ENCODE results near the gene CELF2. TPM values are rescaled to one million over a fixed set of nuclear protein-coding genes. Genes with fewer than 3 reads are reported as not detected.

Gene CELF2
- total and polyA plus RNA-seq, 2 of the 4 experiments (the other 2 are of a cell fraction), result 3.5 to 6.6 TPM

DNA sequence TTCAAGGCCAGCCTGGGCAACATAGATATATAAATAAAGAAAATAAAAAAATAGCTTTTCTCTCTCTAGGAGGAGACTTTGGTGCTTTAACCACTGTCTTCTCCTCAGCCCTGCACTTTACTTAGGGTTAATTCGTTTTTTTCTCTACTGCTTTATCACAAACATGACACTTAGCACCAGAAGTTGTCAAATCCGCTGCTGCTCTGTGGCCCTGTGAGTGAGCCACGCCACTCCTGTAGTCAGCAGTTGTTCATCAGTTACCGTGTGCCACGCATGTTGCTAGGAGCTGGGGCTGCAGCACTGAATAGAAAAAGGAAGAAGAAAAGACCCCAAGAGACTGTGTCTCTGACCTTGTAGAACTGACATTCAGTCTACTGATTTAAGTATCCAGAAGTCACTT lies 232.6 kb downstream of the CELF2 start:
- no peak overlapping the region for H3K27ac ChIP-seq (ENCODE audit: insufficient read depth, low read length)
- no peak overlapping the region for H2AFZ ChIP-seq (replicated peaks; ENCODE audit: low read length, poor library complexity)
- no peak overlapping the region for H4K5ac ChIP-seq (ENCODE audit: low read depth, low read length)
- no peaks in the 10 kb centered on the region for H3K9me1 ChIP-seq (ENCODE audit: insufficient read depth, low read length)
- ATAC-seq (ENCODE audit: low read depth), result no peak
- intact Hi-C loops (cut with micrococcal nuclease), result no loop called here
- H4K8ac ChIP-seq (ENCODE audit: low read depth in 2 of 2, low read length in 2 of 2), result no peak overlapping the region
- POLR2A ChIA-PET (ENCODE audit: unreplicated experiment), result no interaction called here
- dilution Hi-C loops (cut with HindIII; ENCODE audit: low sequenced_read_pairs, unreplicated experiment), result no loop called here
- H3K79me1 ChIP-seq (ENCODE audit: low read depth in 1 of 2, low read length in 2 of 2), result no peaks in the 10 kb centered on the region
- H4K20me1 ChIP-seq (ENCODE audit: insufficient read depth, low read length), result no peaks in the 10 kb centered on the region
- H3K4me3 ChIP-seq (ENCODE audit: insufficient read depth, low read depth, low read length), result no peak overlapping the region
- no peak overlapping the region for H2BK5ac ChIP-seq (ENCODE audit: low read depth, low read length, poor library complexity, severe bottlenecking)
- 75% methylated on average over 4 of the region's 5 CpGs; no CpG with 5 or more reads in 1 of the 2 experiments for WGBS, 2 experiments (ENCODE audit: extremely low coverage in 2 of 2, insufficient read length in 1 of 2)
- H3K9me3 ChIP-seq (ENCODE audit: control insufficient read depth, insufficient read depth, low read length), result no peaks in the 10 kb centered on the region
- no TSS peak for BruUV-seq (replicated peaks)
- no peak overlapping the region for H2BK15ac ChIP-seq (ENCODE audit: low read depth, low read length)
- H3K56ac ChIP-seq (ENCODE audit: extremely low read depth, insufficient read depth, low read length), result no peak overlapping the region
- H3K4me1 ChIP-seq (ENCODE audit: control insufficient read depth, insufficient read depth, low read length), result no peaks in the 10 kb centered on the region
- H3K27me3 ChIP-seq (ENCODE audit: control insufficient read depth, insufficient read depth, low read length), result no peaks in the 10 kb centered on the region
- TF ChIP-seq FOS (IDR thresholded peaks at IDR 0.05; ENCODE audit: low read depth, low read length), result no peak
- TF ChIP-seq USF2 (IDR thresholded peaks at IDR 0.05; ENCODE audit: low read depth, low read length), result no peak
- TF ChIP-seq RAD21 (IDR thresholded peaks at IDR 0.05; ENCODE audit: low read length), result no peak
- TF ChIP-seq ELK1 (IDR thresholded peaks at IDR 0.05; ENCODE audit: borderline replicate concordance, low read depth, low read length), result no peak
- TF ChIP-seq NFE2L2 (IDR thresholded peaks at IDR 0.05; ENCODE audit: low read depth, low read length), result no peak
- no peak for TF ChIP-seq SMC3 (IDR thresholded peaks at IDR 0.05; ENCODE audit: low read depth, low read length)
- TF ChIP-seq CHD1 (IDR thresholded peaks at IDR 0.05; ENCODE audit: low read depth, low read length), result no peak
- TF ChIP-seq BHLHE40 (IDR thresholded peaks at IDR 0.05; ENCODE audit: low read depth, low read length), result no peak
- TF ChIP-seq RCOR1 (IDR thresholded peaks at IDR 0.05; ENCODE audit: insufficient replicate concordance, low read length), result no peak
- TF ChIP-seq CEBPB (IDR thresholded peaks at IDR 0.05; ENCODE audit: low read depth, low read length), result no peak
- no peak for TF ChIP-seq POLR2A (IDR thresholded peaks at IDR 0.05; ENCODE audit: low read depth, low read length)
- TF ChIP-seq MAFK (IDR thresholded peaks at IDR 0.05; ENCODE audit: low read depth, low read length), result no peak
- TF ChIP-seq RFX5 (IDR thresholded peaks at IDR 0.05; ENCODE audit: low read depth, low read length), result no peak
- no peak for TF ChIP-seq CTCF (conservative IDR thresholded peaks at IDR 0.05; ENCODE audit: low read depth, low read length)
- TF ChIP-seq MAZ (IDR thresholded peaks at IDR 0.05; ENCODE audit: borderline replicate concordance, low read depth, low read length), result no peak
- TF ChIP-seq MXI1 (IDR thresholded peaks at IDR 0.05; ENCODE audit: borderline replicate concordance, low read depth, low read length), result no peak
- no peaks in the 10 kb centered on the region for H3K36me3 ChIP-seq (ENCODE audit: control insufficient read depth, insufficient read depth, low read length)
- no peak overlapping the region for H3K9ac ChIP-seq (ENCODE audit: low read depth, low read length)
- no peak overlapping the region for H3K4me2 ChIP-seq (ENCODE audit: low read depth, low read length)
- H2AK9ac ChIP-seq (replicated peaks; ENCODE audit: low read depth, low read length, poor library complexity), result no peak overlapping the region
- in situ Hi-C loops (cut with MboI; ENCODE audit: low sequenced_read_pairs), result no loop called here
- no peak overlapping the region for H3K4ac ChIP-seq (ENCODE audit: low read depth, low read length)
- H3K23ac ChIP-seq (ENCODE audit: low read depth, low read length), result no peak overlapping the region
- no peak overlapping the region for H2AK5ac ChIP-seq (ENCODE audit: low read depth, low read length)
- H3K18ac ChIP-seq (ENCODE audit: low read depth, low read length), result no peak overlapping the region
- H3K14ac ChIP-seq (replicated peaks; ENCODE audit: low read depth, low read length), result no peak overlapping the region
- H4K91ac ChIP-seq (ENCODE audit: insufficient read depth, low read depth, low read length), result no peak overlapping the region
- CTCF ChIA-PET, result no interaction called here
- no peak for DNase-seq
- H2BK120ac ChIP-seq (ENCODE audit: low read depth, low read length), result no peak overlapping the region
- H2BK20ac ChIP-seq (ENCODE audit: low read depth, low read length), result no peak overlapping the region
